ENCODE results near the gene SP4.
"Not testable (repeated sequence)": the region's sequence is repeated elsewhere in the genome, so short reads cannot be mapped to it uniquely, and the experiment has no call there.

SP4 gene

GRCh38 chr7:21514062-21514461, 86.2 kb downstream of the SP4 start:
- in situ Hi-C loops (cut with MboI; ENCODE audit: low sequenced_read_pairs) = loop anchor here (25.0 kb wide), 1 partner anchor 252 kb away; no protein-coding TSS in a partner anchor

- in situ Hi-C loops (cut with MboI; ENCODE audit: low sequenced_read_pairs) = loop anchor here (25.0 kb wide), 1 partner anchor 262 kb away; no protein-coding TSS in a partner anchor
These were observed 96.8 kb downstream of the SP4 start for GRCh38 chr7:21524680-21525079.

- in situ Hi-C loops (cut with MboI; ENCODE audit: low sequenced_read_pairs) = no loop called here
These were observed 98.1 kb downstream of the SP4 start for GRCh38 chr7:21526007-21526406.

GRCh38 chr7:21526448-21526847, 98.6 kb downstream of the SP4 start:
- in situ Hi-C loops (cut with MboI; ENCODE audit: low sequenced_read_pairs) = no loop called here

GRCh38 chr7:21532485-21532884, 104.6 kb downstream of the SP4 start:
- in situ Hi-C loops (cut with MboI; ENCODE audit: low sequenced_read_pairs) = not testable (repeated sequence)

GRCh38 chr7:21533646-21534045, 105.8 kb downstream of the SP4 start:
- in situ Hi-C loops (cut with MboI; ENCODE audit: low sequenced_read_pairs) = not testable (repeated sequence)

- in situ Hi-C loops (cut with MboI; ENCODE audit: low sequenced_read_pairs) = not testable (repeated sequence)
These were observed 108.7 kb downstream of the SP4 start for GRCh38 chr7:21536445-21537118.

- in situ Hi-C loops (cut with MboI; ENCODE audit: low sequenced_read_pairs) = no loop called here
These were observed 111.1 kb downstream of the SP4 start for GRCh38 chr7:21538936-21539495.

GRCh38 chr7:21542891-21543527, 115.1 kb downstream of the SP4 start, which contains the start of gene DNAH11:
Gene DNAH11 (plus strand): TSS chr7:21543039. CDS start chr7:21543246, 207 bp downstream.
- in situ Hi-C loops (cut with MboI; ENCODE audit: low sequenced_read_pairs) = no loop called here

GRCh38 chr7:21543528-21544302, 115.8 kb downstream of the SP4 start:
- in situ Hi-C loops (cut with MboI; ENCODE audit: low sequenced_read_pairs) = no loop called here

GRCh38 chr7:21544303-21544656, 116.4 kb downstream of the SP4 start:
- in situ Hi-C loops (cut with MboI; ENCODE audit: low sequenced_read_pairs) = no loop called here

- in situ Hi-C loops (cut with MboI; ENCODE audit: low sequenced_read_pairs) = no loop called here
These were observed 116.8 kb downstream of the SP4 start for GRCh38 chr7:21544715-21545114.

GRCh38 chr7:21547501-21547900, 119.6 kb downstream of the SP4 start:
- in situ Hi-C loops (cut with MboI; ENCODE audit: low sequenced_read_pairs) = no loop called here

GRCh38 chr7:21548491-21548890, 120.6 kb downstream of the SP4 start:
- in situ Hi-C loops (cut with MboI; ENCODE audit: low sequenced_read_pairs) = no loop called here

GRCh38 chr7:21550076-21550475, 122.2 kb downstream of the SP4 start:
- in situ Hi-C loops (cut with MboI; ENCODE audit: low sequenced_read_pairs) = no loop called here

- in situ Hi-C loops (cut with MboI; ENCODE audit: low sequenced_read_pairs) = no loop called here
These were observed 123.1 kb downstream of the SP4 start for GRCh38 chr7:21550821-21551531.

GRCh38 chr7:21562385-21562784, 134.5 kb downstream of the SP4 start:
- in situ Hi-C loops (cut with MboI; ENCODE audit: low sequenced_read_pairs) = no loop called here
